Panc1 (cell line): ENCODE data around the gene GNS. TPM values are rescaled to one million over a fixed set of nuclear protein-coding genes. Genes with fewer than 3 reads are reported as not detected.

Experiments used
- ATAC-seq: fragments of 200-7000 bp; cut with Tn5 transposase; 2 replicates; pipeline ENCODE4 v1.9.1; 2020; ENCODE audit warnings: mild to moderate bottlenecking, moderate library complexity
- BruUV-seq: library from RNA; stranded (reverse); fragments of 400-500 nt; replicated peaks from 2 replicates; lab custom pipeline; 2021; lab: Mats Ljungman, UMichigan
- CTCF ChIA-PET: fragments of 300-600 bp; sonication (Branson Sonifier 250); formaldehyde crosslinking; loops from one replicate; lab custom pipeline; 2022; ENCODE audit warnings: antibody characterized with exemption; lab: Charles Lee
- POLR2A ChIA-PET: fragments of 300-600 bp; sonication (Branson Sonifier 250); formaldehyde crosslinking; loops from one replicate; lab custom pipeline; 2022; ENCODE audit warnings: antibody characterized with exemption; lab: Charles Lee
- DNase-seq: peaks from one replicate; pipeline ENCODE4 v3.0.0-alpha.2; 2010; ENCODE audit warnings: low read depth, low spot score
- H3K27ac ChIP-seq: 2 replicates; pipeline ENCODE4 v1.5.1; 2011; ENCODE audit warnings: mild to moderate bottlenecking, low read length, inconsistent platforms
- H3K27me3 ChIP-seq: fragments of 200-500 bp; sonication (Bioruptor generic); 2 replicates; pipeline ENCODE4 v1.6.0; 2014; ENCODE audit warnings: low read length, inconsistent platforms; ENCODE audit not compliant: control insufficient read depth, insufficient read depth
- H3K36me3 ChIP-seq: fragments of 200-500 bp; sonication (Bioruptor generic); 2 replicates; pipeline ENCODE4 v1.5.1; 2014; ENCODE audit warnings: inconsistent platforms, mild to moderate bottlenecking, low read length, moderate library complexity; ENCODE audit not compliant: control insufficient read depth, insufficient read depth
- H3K4me1 ChIP-seq: 2 replicates; pipeline ENCODE4 v1.5.1; 2011; ENCODE audit warnings: inconsistent platforms, mild to moderate bottlenecking, low read length, moderate library complexity; ENCODE audit not compliant: control insufficient read depth, insufficient read depth
- H3K4me3 ChIP-seq, 2 experiments: 2 replicates each; pipeline ENCODE4 v1.5.1; 2011 to 2012; ENCODE audit warnings: low read depth in 2 of 2, low read length in 2 of 2, mild to moderate bottlenecking in 2 of 2, inconsistent platforms in 1 of 2, moderate library complexity in 1 of 2
- H3K9me3 ChIP-seq: fragments of 200-500 bp; sonication (Bioruptor generic); 2 replicates; pipeline ENCODE4 v1.5.1; 2014; ENCODE audit warnings: low read depth, mild to moderate bottlenecking, inconsistent platforms, low read length, moderate library complexity; ENCODE audit not compliant: control insufficient read depth, insufficient read depth
- POLR2AphosphoS5 ChIP-seq: IDR thresholded peaks from 2 replicates; pipeline ENCODE4 v1.6.1; 2012; ENCODE audit warnings: mild to moderate bottlenecking, low read depth, low read length, moderate library complexity
- REST ChIP-seq, 2 experiments: IDR thresholded peaks; 2 replicates each; pipeline ENCODE4 v1.6.1; 2011 to 2012; ENCODE audit warnings: low read depth in 2 of 2, control low read depth in 1 of 2, low read length in 1 of 2, mild to moderate bottlenecking in 1 of 2, moderate library complexity in 1 of 2; ENCODE audit not compliant: insufficient read depth in 1 of 2
- SIN3A ChIP-seq: IDR thresholded peaks from 2 replicates; pipeline ENCODE4 v1.6.1; 2012; ENCODE audit warnings: low read depth, mild to moderate bottlenecking, low read length, moderate library complexity, borderline replicate concordance; ENCODE audit not compliant: insufficient read depth
- TCF7L2 ChIP-seq: IDR thresholded peaks from 2 replicates; pipeline ENCODE4 v1.6.1; 2011; ENCODE audit warnings: mild to moderate bottlenecking, low read depth, low read length, inconsistent platforms
- in situ Hi-C: cut with HindIII; loops from 2 replicates; pipeline ENCODE4 v1.10.0; 2016; ENCODE audit warnings: low sequenced_read_pairs, low pct_unique_long_range_greater_than_20kb
- intact Hi-C: fragments of 100-400 bp; cut with micrococcal nuclease; formaldehyde crosslinking; loops from one replicate; pipeline ENCODE4 v1.10.0; 2022; ENCODE audit not compliant: unreplicated experiment
- total RNA-seq: library from RNA; stranded (reverse); gene quantifications from one replicate; pipeline ENCODE4 v1.2.1, GENCODE V29; 2021; ENCODE audit not compliant: unreplicated experiment
- TF ChIP-seq, protein P1 (sequence below): fragments of 450-650 bp; IDR thresholded peaks from 2 replicates; pipeline ENCODE4 v1.5.1; 2017; ENCODE audit warnings: mild to moderate bottlenecking

Gene GNS
- total RNA-seq, 1 experiment from 2014 or later: 117 TPM

- CTCF ChIA-PET: interaction anchor here (0.6 kb wide), 1 partner anchor 189 kb away, joined by 11 read pairs; no protein-coding TSS in a partner anchor
- no TSS peak for BruUV-seq
- in situ Hi-C loops (no loop called here), intact Hi-C loops (no loop called here)
- POLR2A ChIA-PET: interaction anchor here (0.7 kb wide), 2 partner anchors 15 to 453 kb away, joined by 5 to 8 read pairs; no protein-coding TSS in a partner anchor
- ATAC-seq (no peak), DNase-seq (no peak)
- no peak overlapping the region for H3K27ac ChIP-seq
- H3K36me3 ChIP-seq: no peaks in the 10 kb centered on the region; the same call in 1 of the 2 replicates
- H3K9me3 ChIP-seq: no peaks in the 10 kb centered on the region
- no peak for TF ChIP-seq SIN3A
- H3K4me1 ChIP-seq: no peaks in the 10 kb centered on the region; the same call in 1 of the 2 replicates
- H3K4me3 ChIP-seq: peak overlapping the region; percentile 45 to 73; a peak in 3 of 4 replicates
- H3K27me3 ChIP-seq: peaks cover 19% of the 10 kb centered on the region
Measured at GRCh38 chr12:64782191-64782876, 23.1 kb upstream of the GNS start.

DNA sequence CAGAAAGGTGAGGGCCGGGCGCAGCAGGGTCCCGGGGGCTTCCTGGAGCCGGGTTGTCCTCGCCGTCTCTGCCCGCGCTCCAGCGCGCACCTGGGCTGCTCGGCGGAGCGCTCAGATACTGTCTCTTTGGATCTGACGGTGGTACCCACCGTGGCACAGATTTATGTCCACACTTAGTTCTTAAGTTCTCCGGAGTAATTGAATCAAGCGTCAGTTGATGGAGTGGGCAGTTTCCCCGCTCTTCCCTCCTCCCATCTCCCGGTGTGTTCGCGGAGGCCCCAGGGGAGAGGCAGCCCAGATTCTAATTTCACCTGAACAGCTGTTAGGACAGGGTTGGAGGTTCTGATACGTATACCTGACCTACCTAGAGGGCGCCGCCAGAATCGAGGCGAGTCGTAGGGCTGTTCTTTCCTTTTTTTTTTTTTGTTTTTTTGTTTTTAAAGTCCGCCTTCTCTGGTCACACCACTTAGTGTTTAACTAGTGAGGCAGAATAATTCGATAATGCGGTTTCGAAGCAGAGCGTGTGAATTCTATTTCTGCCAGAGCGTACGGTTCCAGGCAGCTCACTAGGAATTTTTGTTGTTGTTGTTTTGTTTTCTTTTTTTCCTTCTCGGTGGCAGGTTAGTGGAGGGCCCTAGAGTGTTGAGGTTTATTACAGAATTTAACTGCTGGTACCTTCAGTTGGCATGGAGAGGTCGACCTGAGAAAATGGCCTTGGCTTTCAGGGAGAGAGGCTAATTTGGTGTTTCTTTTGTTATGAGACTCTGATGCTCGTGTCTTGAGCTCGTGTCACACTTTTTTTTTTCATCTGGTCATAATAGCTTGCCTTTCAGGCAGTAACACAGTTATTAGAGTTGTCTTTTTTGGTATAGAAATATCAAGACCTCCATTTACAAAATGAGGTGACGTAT lies 22.3 kb upstream of the GNS start:
- CTCF ChIA-PET: no interaction called here
- POLR2A ChIA-PET: interaction anchor here (0.7 kb wide), 1 partner anchor 16 kb away, joined by 5 read pairs; no protein-coding TSS in a partner anchor
- intact Hi-C loops (no loop called here), in situ Hi-C loops (no loop called here)
- no peak for TF ChIP-seq REST (IDR thresholded peaks at IDR 0.05; ENCODE audit: insufficient read depth in 1 of 2, low read depth in 2 of 2, low read length in 1 of 2)
- no peak for TF ChIP-seq TCF7L2
- no peak for TF ChIP-seq POLR2AphosphoS5
- no peak for TF ChIP-seq SIN3A
- TF ChIP-seq, protein P1, sequence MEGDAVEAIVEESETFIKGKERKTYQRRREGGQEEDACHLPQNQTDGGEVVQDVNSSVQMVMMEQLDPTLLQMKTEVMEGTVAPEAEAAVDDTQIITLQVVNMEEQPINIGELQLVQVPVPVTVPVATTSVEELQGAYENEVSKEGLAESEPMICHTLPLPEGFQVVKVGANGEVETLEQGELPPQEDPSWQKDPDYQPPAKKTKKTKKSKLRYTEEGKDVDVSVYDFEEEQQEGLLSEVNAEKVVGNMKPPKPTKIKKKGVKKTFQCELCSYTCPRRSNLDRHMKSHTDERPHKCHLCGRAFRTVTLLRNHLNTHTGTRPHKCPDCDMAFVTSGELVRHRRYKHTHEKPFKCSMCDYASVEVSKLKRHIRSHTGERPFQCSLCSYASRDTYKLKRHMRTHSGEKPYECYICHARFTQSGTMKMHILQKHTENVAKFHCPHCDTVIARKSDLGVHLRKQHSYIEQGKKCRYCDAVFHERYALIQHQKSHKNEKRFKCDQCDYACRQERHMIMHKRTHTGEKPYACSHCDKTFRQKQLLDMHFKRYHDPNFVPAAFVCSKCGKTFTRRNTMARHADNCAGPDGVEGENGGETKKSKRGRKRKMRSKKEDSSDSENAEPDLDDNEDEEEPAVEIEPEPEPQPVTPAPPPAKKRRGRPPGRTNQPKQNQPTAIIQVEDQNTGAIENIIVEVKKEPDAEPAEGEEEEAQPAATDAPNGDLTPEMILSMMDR: no peak
- no peak for DNase-seq
- Histone ChIP-seq H3K27ac (peak overlapping the region; percentile 52; the same call in 1 of the 2 replicates), H3K9me3 (no peaks in the 10 kb centered on the region), H3K4me1 (no peaks in the 10 kb centered on the region; the same call in 1 of the 2 replicates), H3K36me3 (no peaks in the 10 kb centered on the region; the same call in 1 of the 2 replicates), H3K4me3 (peak overlapping the region; percentile 45 to 73), H3K27me3 (peaks cover 19% of the 10 kb centered on the region)
- peak; percentile 56 for ATAC-seq
- TSS peak; percentile 79 for BruUV-seq
